SH-SY5Y (cell line): ENCODE data around the gene EYA2.

Source experiments
- GATA2 ChIP-seq: IDR thresholded peaks from 2 replicates; pipeline ENCODE4 v1.6.1; 2011; ENCODE audit warnings: mild to moderate bottlenecking, low read depth, low read length
- GATA3 ChIP-seq: IDR thresholded peaks from 2 replicates; pipeline ENCODE4 v1.6.1; 2011; ENCODE audit warnings: low read depth, mild to moderate bottlenecking, low read length, moderate library complexity

- TF ChIP-seq GATA3: no peak
- TF ChIP-seq GATA2: no peak; the same call in 1 of the 2 replicates
These were observed 137.2 kb downstream of the EYA2 start for GRCh38 chr20:47031821-47032220.
